Measurements from ENCODE around the gene SLC15A5. TPM values are rescaled to one million over a fixed set of nuclear protein-coding genes. Genes with fewer than 3 reads are reported as not detected.

The SLC15A5 gene
- polyA plus RNA-seq, 1 experiment = not detected

GRCh38 chr12:16271062-16271461 lies 6.4 kb downstream of the SLC15A5 start:
- Histone ChIP-seq H3K27me3 (ENCODE audit: control insufficient read depth, insufficient read depth, low read length) (no peaks in the 10 kb centered on the region), H3K4me3 (ENCODE audit: low read depth, low read length) (no peak overlapping the region), H3K36me3 (ENCODE audit: control insufficient read depth, insufficient read depth, low read length) (no peaks in the 10 kb centered on the region)
- POLR2A ChIA-PET = no interaction called here
- CTCF ChIA-PET = no interaction called here
- no peak for TF ChIP-seq CTCF (IDR thresholded peaks at IDR 0.05; ENCODE audit: insufficient read depth, low read depth, low read length)
- DNase-seq (ENCODE audit: low read depth) = no peak

GRCh38 chr12:16269946-16270345 lies 7.5 kb downstream of the SLC15A5 start:
- Histone ChIP-seq H3K4me3 (ENCODE audit: low read depth, low read length) (no peak overlapping the region), H3K27me3 (ENCODE audit: control insufficient read depth, insufficient read depth, low read length) (no peaks in the 10 kb centered on the region), H3K36me3 (ENCODE audit: control insufficient read depth, insufficient read depth, low read length) (no peaks in the 10 kb centered on the region)
- CTCF ChIA-PET = no interaction called here
- POLR2A ChIA-PET = no interaction called here
- DNase-seq (ENCODE audit: low read depth) = no peak
- TF ChIP-seq CTCF (IDR thresholded peaks at IDR 0.05; ENCODE audit: insufficient read depth, low read depth, low read length) = no peak

GRCh38 chr12:16266085-16266484 lies 11.4 kb downstream of the SLC15A5 start:
- Histone ChIP-seq H3K4me3 (ENCODE audit: low read depth, low read length) (no peak overlapping the region), H3K36me3 (ENCODE audit: control insufficient read depth, insufficient read depth, low read length) (no peaks in the 10 kb centered on the region), H3K27me3 (ENCODE audit: control insufficient read depth, insufficient read depth, low read length) (no peaks in the 10 kb centered on the region)
- TF ChIP-seq CTCF (IDR thresholded peaks at IDR 0.05; ENCODE audit: insufficient read depth, low read depth, low read length) = no peak
- no peak for DNase-seq (ENCODE audit: low read depth)
- CTCF ChIA-PET = no interaction called here
- POLR2A ChIA-PET = no interaction called here

GRCh38 chr12:16261944-16262475 lies 15.5 kb downstream of the SLC15A5 start:
- Histone ChIP-seq H3K36me3 (ENCODE audit: control insufficient read depth, insufficient read depth, low read length) (no peaks in the 10 kb centered on the region), H3K27me3 (ENCODE audit: control insufficient read depth, insufficient read depth, low read length) (no peaks in the 10 kb centered on the region), H3K4me3 (ENCODE audit: low read depth, low read length) (no peak overlapping the region)
- DNase-seq (ENCODE audit: low read depth) = no peak
- ChIA-PET POLR2A (no interaction called here), CTCF (no interaction called here)
- no peak for TF ChIP-seq CTCF (IDR thresholded peaks at IDR 0.05; ENCODE audit: insufficient read depth, low read depth, low read length)

GRCh38 chr12:16260206-16260605 lies 17.3 kb downstream of the SLC15A5 start:
- no peak for TF ChIP-seq CTCF (IDR thresholded peaks at IDR 0.05; ENCODE audit: insufficient read depth, low read depth, low read length)
- CTCF ChIA-PET = interaction anchor here (0.6 kb wide), 1 partner anchor 54 kb away, joined by 3 read pairs; no protein-coding TSS in a partner anchor
- DNase-seq (ENCODE audit: low read depth) = no peak
- no peak overlapping the region for H3K4me3 ChIP-seq (ENCODE audit: low read depth, low read length)
- no peaks in the 10 kb centered on the region for H3K36me3 ChIP-seq (ENCODE audit: control insufficient read depth, insufficient read depth, low read length)
- POLR2A ChIA-PET = no interaction called here
- no peaks in the 10 kb centered on the region for H3K27me3 ChIP-seq (ENCODE audit: control insufficient read depth, insufficient read depth, low read length)
